ENCODE data around the gene AP1B1. TPM values are rescaled to one million over a fixed set of nuclear protein-coding genes. Genes with fewer than 3 reads are reported as not detected.
"Not testable (repeated sequence)": the region's sequence is repeated elsewhere in the genome, so short reads cannot be mapped to it uniquely, and the experiment has no call there.

The AP1B1 gene
- total RNA-seq, 1 donor from 2014 or later, result 85.7 TPM

DNA sequence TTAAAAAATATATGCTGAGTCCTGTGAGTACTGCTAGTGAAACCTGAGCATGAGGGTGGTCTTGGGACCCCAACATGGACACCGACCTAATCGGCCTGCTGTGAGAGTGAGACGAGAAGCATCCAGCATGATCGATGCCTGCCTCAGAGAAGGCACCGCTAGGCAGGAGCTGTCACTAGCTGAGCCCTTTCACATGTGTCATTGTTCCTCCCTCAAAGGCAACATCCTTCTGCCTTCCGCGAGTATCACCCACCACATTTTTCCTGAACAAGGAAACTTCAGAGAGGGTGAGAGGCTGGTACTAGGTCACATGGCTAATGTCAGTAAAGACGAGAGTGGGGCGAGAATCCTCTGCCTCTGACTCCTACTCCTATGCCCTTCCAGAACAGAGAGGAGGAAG, 35.6 kb downstream of the AP1B1 start:
- intact Hi-C loops (cut with micrococcal nuclease), result no loop called here

DNA sequence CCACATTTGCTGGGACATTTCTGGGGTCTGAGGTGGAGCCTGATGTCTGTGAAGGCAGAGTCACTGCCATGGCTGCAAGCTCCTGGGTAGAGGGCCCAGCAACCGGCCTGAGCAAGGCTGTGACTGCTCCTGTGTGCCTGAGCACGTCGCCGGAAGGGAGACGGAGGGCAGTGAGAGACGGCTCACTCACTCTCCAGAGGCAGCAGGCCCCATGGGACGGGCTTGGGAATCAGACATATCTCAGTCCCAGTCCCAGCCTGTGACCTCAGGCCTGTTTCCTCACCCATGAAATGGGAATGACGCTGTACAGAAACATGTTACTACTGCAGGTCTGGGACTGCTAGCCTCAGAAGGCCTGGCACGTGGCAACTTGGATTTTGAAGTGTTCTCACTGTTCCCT, 36.5 kb downstream of the AP1B1 start:
- intact Hi-C loops (cut with micrococcal nuclease), result no loop called here

DNA sequence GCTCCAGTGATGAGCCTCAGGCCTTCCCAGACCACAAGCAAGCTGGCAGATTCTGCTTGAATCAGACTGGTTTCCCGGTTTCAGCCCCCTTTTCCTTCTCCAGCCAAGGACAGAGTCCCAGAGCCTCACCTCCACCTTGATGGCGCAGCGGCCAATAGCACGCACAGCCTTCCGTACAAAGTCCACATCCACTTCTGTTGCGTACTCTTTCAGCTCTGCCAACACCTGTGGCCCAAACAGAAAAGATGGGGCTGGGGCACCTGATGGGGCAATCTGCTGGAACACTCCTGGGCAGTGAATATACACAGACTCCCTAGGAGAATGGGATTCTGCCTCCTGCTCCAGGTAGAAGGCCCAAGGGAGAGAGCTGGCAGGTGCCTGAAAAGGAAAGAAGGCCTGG, 37.3 kb downstream of the AP1B1 start:
- intact Hi-C loops (cut with micrococcal nuclease), result no loop called here

DNA sequence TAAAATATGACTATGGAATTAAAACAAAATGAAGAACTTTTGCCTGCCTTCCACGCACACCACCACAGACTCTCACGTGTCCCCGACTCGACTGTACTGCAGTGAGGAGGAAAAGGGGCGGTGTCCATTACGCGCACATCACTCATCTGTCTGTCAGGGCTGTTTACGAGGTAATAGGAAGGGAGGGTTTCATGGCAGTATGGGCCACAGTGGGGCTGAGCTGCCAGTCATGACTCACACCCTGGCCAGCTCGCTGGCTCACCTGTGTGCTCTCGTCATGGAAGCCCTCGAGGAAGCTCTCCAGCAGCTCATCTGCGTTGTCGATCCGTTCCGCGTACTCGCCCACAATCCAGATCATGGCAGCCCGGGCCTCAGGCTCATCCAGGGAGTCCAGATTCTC, 39.4 kb downstream of the AP1B1 start:
- intact Hi-C loops (cut with micrococcal nuclease), result no loop called here

DNA sequence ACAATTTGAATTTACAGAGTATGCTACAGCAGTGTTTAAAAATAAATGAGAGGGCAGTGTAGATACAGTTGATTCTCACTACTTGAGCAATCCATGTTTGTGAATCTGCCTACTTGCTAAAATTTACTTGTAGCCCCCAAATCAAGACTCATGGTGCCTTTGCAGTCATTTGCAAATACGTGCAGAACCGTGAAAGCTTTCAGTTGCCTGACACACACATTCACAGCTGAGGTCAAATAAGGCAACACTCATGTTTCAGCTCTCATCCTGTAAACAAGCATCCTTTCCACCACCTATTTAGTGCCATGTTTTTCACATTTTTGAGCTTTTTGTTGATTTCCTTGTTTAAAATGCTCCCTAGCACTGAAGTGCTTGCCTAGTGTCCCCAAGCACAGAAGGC, 40.3 kb downstream of the AP1B1 start:
- intact Hi-C loops (cut with micrococcal nuclease), result no loop called here

DNA sequence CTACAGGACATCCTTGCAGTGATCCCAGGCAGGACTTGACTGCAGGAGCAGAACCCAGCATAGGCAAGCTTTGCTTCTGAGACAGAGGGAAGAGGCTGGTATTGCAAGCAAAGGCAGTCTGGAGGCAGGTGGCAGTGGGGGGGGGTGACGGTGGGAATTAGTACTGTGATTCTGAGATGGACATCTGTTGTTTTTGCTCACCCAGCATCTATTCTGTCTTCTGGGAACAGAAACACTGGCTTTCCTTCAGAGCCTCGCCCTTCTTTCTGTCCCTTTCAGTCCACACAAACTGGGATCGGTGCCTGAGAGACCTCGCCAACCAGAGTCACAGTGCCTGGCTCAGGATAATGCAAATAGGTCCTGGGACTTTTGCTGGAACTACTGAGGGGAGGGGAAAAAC, 41.7 kb downstream of the AP1B1 start:
- intact Hi-C loops (cut with micrococcal nuclease), result no loop called here

DNA sequence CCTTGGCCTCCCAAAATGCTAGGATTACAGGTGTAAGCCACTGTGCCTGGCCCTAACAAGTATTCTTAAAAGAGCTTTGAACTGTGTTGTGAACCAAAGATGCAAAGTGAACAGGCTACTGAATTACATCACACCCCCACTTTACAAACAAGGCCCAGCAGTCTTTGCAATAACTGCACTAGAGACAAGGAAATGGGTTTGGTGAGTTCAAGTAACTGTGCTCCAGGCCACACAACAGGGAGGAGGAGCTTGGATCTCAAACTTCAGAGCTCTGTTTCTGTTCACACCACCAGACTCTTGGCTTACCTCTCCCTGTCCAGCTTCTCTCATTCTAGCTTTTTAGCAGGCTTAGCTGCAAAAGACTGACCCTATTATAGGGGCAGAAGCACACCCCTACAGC, 42.4 kb downstream of the AP1B1 start:
- intact Hi-C loops (cut with micrococcal nuclease), result no loop called here

DNA sequence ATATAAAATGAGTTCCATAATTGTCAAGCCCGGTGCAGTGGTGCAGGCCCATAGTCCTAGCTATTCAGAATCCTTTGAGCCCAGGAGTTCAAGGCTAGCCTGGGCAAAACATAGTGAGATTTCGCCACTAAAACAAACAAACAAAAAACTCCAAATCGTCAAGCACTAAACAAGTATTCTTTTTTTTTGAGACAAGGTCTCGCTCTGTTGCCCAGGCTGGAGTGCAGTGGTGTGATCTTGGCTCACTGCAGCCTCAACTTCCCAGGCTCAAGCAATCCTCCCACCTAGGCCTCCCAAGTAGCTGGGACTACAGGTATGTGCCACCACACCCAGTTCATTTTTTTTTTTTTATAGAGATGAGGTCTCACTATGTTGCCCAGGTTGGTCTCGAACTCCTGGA, 43.5 kb downstream of the AP1B1 start:
- intact Hi-C loops (cut with micrococcal nuclease), result not testable (repeated sequence)

DNA sequence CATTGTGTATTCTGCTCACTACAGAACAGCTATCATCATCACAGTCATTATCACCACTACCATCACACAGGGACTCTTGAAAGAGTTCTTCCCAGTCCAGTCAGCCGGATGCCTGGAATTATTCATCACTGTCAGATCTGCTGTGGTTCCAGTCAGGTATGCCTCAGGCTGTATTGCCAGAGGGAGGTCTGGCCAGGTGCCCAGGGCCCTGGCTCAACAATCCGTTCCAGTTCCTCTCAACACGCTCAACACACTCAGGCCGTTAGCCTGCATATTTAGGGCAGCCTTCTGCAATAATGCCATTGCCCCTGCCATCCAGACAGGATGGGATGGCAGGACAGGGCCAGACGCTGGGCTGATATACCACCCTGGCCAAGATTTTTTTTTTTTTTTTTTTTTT, 44.2 kb downstream of the AP1B1 start:
- intact Hi-C loops (cut with micrococcal nuclease), result no loop called here

DNA sequence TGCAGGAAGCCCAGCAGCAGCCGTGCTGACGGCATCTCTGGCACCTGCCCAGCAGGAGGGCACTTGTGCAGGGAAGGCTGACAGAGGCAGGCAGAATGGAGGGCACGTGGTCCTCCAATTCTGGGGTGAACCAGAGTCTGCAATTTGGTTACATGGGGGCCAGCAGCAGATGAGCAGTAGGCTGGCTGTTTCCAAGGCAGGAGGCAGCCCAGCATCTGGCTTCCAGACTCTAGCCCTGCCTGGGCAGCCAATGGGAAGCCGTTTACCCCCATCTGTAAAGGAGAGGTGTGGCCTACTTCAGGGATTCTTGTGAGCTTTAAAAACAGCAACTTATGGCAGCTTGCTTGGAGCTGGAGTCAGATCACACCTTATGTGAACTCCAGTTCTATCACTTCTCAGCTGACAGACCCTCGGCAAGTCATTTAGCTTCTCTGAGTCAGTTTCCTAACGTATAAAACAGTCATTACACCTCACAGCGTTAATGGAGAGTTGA, 45.0 kb downstream of the AP1B1 start:
- intact Hi-C loops (cut with micrococcal nuclease), result no loop called here

DNA sequence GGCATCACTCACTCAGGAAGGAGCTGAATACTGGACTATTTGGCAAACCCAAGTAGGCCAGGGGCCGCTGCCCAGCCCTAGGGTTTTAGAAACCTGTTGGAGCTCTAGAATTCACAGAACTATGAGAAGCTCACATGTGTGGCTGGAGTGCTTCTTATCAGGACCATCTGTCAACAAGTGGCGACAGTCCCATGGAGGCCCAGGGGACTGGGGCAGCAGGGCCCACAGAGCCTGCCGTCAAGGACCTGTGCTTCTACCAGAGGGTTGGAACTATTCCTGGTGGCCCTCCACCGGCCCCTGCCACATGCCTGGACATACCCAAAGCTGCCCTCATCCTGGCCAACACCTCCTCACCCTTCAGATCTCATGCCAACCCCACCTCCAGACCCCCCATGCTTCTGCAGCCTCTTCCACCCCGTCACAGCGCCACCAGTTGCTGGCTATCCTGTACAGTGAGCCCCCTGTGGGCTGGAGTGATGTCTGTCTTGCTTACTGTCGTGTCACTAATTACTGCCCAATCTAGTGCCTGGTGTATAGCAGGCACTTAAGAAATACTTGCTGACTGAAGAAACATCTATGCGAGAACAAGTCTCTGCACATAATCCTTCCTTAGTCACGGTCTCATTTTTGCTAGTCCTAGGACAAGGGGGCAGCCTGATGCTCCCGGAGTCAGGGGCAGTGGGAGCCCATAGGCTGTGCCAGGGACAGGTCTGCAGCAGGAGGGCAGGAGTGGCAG, 45.6 kb downstream of the AP1B1 start:
- intact Hi-C loops (cut with micrococcal nuclease), result no loop called here

DNA sequence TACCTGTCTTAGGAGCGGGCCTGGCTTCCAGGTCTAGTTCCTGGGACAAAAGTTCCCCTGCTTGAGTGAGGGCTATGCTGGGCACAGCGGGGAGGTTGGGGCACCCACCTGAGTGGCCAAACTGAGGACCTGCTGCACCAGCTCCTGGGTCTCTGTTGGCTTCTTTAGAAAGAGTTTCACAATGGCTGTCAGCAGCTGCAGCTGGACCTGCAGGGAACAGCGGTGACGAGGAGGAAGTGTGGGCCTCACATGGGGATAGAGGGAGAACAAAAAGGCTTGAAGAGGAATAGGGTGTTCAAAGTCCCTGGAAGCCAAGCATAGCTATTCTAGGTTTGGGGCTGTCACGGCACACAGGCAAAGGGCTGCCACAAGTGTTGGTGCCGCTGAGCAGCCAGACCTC, 46.2 kb downstream of the AP1B1 start:
- intact Hi-C loops (cut with micrococcal nuclease), result no loop called here

DNA sequence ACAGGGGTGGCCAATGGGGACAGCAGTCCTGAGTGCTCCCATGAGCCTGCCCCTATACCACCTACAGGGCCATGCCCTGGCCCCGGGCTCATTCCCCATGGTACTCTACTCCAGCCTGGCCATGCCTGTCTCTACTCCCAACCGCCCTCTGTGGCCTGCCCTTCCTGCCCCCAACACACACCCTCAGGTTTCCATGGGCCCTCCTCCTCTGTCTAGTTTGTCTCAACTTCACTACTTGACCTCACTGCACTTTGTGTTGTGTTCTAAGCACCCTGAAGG, 46.6 kb downstream of the AP1B1 start:
- intact Hi-C loops (cut with micrococcal nuclease), result no loop called here

DNA sequence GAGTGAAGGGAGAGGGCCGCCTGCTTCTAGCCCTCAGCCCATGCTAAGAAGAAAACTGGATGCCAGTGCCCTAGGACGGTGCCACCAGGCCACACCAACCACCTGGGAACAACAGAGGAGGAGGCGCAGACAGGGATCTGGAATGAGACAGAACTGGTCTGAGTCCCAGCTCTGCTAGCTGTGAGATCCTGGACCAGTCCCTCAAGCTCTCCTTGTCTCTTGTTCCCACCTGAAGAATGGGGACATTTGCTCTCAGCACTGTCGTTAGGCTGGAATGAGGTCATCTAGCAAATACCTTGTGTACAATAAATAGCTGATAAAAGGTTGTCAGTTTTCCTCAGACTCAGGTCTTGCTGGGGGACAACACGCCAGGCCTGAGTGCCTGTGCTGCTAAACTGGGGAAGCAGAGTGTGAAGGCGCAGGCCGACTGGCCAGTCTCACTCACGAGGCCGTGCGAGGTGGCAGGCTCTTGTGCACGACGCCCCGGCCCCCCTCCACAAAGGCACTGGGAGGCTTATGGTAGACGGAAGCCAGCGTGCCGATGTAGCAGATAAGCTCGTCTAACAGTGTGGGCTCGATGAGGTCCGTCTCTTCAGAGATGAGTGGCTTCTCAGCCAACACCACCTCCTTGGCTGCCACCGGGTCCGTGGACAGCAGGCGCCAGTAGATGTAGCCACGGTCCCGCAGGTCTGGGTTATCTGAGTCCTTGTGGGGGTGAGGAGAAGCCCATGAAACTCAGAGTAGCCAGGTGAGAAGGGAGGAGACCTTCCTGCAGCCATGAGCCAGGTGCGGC, 47.1 kb downstream of the AP1B1 start:
- intact Hi-C loops (cut with micrococcal nuclease), result no loop called here

DNA sequence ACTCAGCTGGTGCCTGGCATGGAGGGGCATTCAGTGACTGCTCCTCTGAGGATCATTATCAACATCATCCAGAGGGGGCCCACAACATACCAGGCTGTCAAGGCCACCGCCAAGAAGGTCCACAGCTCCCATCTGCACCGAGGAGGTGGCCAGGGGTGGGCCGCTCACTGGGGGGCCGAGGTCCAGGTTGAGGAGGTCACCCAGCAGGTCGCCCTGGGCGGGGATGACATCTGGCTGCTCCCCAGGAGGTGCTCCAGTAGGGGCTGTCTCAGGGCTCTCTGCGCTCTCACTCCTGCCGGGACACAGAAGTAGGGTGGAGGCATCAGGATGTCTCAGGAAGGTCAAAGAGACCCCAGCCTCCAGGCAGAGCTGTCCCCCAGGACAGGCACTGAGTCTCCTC, 47.8 kb downstream of the AP1B1 start:
- intact Hi-C loops (cut with micrococcal nuclease), result no loop called here

DNA sequence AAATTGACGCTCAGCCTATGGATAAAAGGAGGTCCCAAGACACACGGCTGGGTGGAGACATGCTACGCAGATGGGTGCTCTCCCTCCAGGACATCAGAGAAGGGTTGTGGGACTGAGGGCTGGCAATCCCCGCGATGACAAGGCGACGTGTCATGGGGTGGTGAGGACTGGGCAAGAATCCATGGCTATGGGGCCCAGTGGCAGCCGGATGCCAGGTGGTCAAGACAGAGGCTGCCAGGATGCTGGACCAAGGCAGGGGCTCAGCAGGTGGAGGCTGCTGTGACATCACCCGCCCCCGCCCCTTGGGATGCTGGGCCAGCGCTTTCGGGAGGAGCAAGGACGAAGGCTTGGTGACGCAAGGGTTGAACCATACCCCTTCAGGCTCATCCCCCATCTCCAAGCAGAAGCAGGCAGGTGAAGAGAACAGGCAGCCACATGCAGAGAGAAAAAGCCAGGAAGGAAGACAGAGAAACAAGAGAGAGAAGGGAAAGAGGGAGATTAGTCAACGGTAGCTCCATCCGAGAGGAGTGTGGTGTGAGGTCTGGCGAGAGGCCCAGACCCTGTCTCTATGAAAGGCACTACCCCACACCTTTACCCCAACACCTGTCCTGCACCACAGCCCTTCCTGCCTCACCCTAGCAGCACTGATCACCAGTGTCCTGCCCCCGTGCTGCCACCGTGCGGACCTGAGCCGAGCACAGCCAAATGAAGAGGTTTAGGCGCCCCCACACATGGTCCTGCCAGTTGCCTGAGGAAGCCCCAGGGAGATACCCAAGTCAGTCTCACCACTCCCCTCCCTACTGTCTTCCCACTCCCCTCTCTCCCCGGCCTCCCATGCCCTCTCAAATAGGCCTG, 48.8 kb downstream of the AP1B1 start:
- intact Hi-C loops (cut with micrococcal nuclease), result no loop called here

DNA sequence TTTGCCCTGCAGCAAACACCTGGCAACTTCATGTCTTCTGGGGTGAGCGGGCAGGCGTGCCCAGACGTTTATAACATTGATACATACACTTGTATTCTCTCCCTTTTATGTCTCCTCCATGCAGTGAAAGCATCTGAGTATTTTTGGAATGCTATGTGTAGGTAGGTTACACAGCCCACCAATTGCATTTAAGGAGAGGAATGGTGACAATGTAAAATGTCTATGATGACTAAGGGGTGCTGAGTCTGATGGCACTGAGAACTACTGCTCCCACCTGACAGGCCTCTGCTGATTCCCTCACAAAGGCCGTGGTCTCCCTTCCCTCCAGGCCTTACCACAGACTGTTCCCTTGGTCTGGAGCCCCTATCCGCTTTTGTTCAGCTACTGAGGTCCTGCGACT, 50.0 kb downstream of the AP1B1 start:
- intact Hi-C loops (cut with micrococcal nuclease), result no loop called here

DNA sequence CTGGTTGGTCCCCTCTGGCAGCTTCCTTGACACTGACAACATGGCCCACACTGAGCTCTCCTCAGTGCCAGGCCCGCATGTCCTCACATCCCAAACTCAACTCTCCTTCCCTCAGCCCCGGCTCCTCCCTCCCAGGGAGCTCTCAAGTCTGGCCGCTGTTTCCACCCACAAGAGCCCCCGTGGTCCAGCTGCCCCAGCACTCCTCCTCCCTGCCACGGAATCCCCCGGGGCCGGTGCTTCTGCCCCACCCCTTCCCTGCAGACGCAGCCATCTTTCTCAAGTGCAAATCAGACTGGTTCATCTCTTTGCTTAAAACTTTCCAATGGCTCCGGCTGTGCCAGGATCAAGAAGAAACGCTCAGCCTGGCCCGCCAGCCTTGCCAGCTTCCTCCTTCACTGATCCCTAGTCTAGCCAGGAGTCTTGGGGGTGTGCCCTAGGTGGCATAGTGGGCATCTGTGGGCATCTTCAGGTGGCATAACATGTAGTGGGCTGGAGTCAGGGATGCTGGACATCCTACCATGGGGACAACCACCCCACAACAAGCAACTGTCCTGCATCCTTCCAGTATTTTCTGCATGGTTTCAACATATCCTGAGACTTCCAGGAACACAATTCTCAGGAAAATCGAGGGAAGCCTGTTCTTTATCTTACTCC, 50.6 kb downstream of the AP1B1 start:
- intact Hi-C loops (cut with micrococcal nuclease), result no loop called here

DNA sequence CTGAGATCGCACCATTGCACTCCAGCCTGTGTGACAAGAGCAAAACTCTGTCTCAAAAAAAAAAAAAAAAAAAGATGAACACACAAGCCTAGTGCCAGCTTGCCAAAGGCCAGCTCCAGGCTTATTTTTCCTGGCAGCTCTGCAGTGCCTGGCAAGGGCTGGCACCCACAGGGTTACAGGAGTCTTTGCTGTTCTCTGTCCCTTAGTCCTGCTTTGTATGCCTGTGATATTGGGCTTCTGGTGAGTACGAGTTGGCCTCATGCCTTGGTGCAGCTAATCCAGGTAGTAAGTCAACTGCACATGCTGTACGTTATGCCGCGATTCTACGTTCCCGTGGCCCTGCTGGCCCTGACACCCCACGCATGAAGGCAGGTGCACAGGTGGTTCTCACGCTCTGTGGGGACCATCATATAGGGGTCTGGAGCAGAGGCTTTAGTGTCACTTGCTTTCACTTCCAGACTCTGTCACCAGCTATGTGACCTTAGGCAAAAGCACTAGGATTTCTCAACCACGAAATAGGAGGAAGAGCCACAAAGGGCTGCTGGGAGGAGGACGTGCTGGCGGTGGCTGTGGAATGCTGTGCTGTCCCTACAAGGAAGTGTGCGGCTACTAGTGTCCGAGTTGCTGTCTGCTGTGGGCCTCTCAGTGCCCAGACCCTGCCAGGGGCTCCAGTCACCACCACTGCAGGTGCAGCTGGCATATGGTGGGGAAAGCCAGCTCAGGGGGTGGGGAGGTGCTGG, 51.4 kb downstream of the AP1B1 start:
- intact Hi-C loops (cut with micrococcal nuclease), result no loop called here

DNA sequence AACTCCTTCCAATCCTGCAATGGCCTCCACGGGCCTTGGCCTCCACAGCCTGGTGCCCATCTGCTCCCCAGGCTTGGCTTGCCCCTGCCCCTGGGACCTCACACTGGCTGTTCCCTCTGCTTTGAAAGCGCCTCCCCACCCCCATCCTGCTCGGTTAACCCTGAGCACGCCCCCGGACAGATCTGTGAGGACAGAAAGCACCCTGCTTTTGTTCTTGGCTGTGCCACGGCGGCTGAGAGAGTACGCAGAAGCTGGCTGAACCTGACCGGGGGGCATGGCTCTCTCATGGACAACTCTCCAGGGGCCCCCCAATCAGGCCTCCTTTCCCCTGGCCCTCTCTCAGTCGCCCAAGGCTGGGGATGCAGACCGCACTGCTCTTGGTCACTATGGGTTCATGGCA, 52.7 kb downstream of the AP1B1 start:
- intact Hi-C loops (cut with micrococcal nuclease), result no loop called here

Measured in T-helper 2 cell treated with Interferon-gamma antibody and Interleukin-4, amounts not matched to agents 100 ng/mL and 5 ng/mL, for 36 hours (primary cell).